GM12878 (cell line): Measurements from ENCODE around the gene OPTC.

Experiments
- CBX5 ChIP-seq: sonication (generic); IDR thresholded peaks from 2 replicates; pipeline ENCODE4 v1.6.1; 2016; ENCODE audit warnings: low read depth, moderate library complexity, mild to moderate bottlenecking, inconsistent platforms
- CTCF ChIP-seq, 3 experiments: IDR thresholded peaks in 2 of 3; conservative IDR thresholded peaks in 1 of 3; 2 replicates each; pipeline ENCODE4 v1.5.1; 2011; ENCODE audit warnings: low read depth in 3 of 3, low read length in 3 of 3, mild to moderate bottlenecking in 3 of 3, control low read depth in 2 of 3, moderate library complexity in 2 of 3, inconsistent platforms in 1 of 3, mixed read lengths in 1 of 3; ENCODE audit not compliant: control insufficient read depth in 2 of 3, insufficient read depth in 1 of 3; ENCODE audit errors: extremely low read depth in 1 of 3
- EGR1 ChIP-seq, 2 experiments: IDR thresholded peaks; 1 replicate in 1 of 2; 2 replicates in 1 of 2; pipeline ENCODE4 v1.6.1; 2011 to 2012; ENCODE audit warnings: low read depth in 2 of 2, low read length in 2 of 2, borderline replicate concordance in 1 of 2, mild to moderate bottlenecking in 1 of 2, moderate library complexity in 1 of 2
- FOS ChIP-seq: IDR thresholded peaks from 3 replicates; pipeline ENCODE4 v1.6.1; 2011; ENCODE audit warnings: borderline replicate concordance; ENCODE audit not compliant: insufficient read length; ENCODE audit errors: extremely low read depth
- FOXK2 ChIP-seq: fragments of 450-650 bp; IDR thresholded peaks from 2 replicates; pipeline ENCODE4 v1.6.1; 2017; ENCODE audit warnings: mild to moderate bottlenecking, moderate library complexity
- JUND ChIP-seq: IDR thresholded peaks from 2 replicates; pipeline ENCODE4 v1.6.1; 2012; ENCODE audit warnings: low read depth, mild to moderate bottlenecking, low read length, improper control_type of control experiment, moderate library complexity
- SMC3 ChIP-seq: IDR thresholded peaks from 2 replicates; pipeline ENCODE4 v1.6.1; 2011; ENCODE audit warnings: low read length, improper control_type of control experiment, borderline replicate concordance
- TCF12 ChIP-seq: IDR thresholded peaks from 2 replicates; pipeline ENCODE4 v1.6.1; 2011; ENCODE audit warnings: low read depth, mild to moderate bottlenecking, low read length
- USF2 ChIP-seq: IDR thresholded peaks from 2 replicates; pipeline ENCODE4 v1.6.1; 2011; ENCODE audit warnings: low read depth, low read length, improper control_type of control experiment, borderline replicate concordance

GRCh38 chr1:203547147-203547546 lies 53.2 kb downstream of the OPTC start:
- no peak for TF ChIP-seq CTCF (IDR thresholded peaks at IDR 0.05 in 2 of 3, conservative IDR thresholded peaks at IDR 0.05 in 1 of 3; ENCODE audit: control insufficient read depth in 2 of 3, extremely low read depth in 1 of 3, insufficient read depth in 1 of 3, low read depth in 3 of 3, low read length in 3 of 3)
- TF ChIP-seq FOS, result no peak
- no peak for TF ChIP-seq EGR1 (IDR thresholded peaks at IDR 0.05; ENCODE audit: borderline replicate concordance in 1 of 2, low read depth in 2 of 2, low read length in 2 of 2)
- TF ChIP-seq FOXK2, result no peak
- no peak for TF ChIP-seq CBX5
- no peak for TF ChIP-seq TCF12
- no peak for TF ChIP-seq SMC3
- TF ChIP-seq USF2, result no peak
- no peak for TF ChIP-seq JUND
